ENCODE results near the gene C18orf63. TPM values are rescaled to one million over a fixed set of nuclear protein-coding genes. Genes with fewer than 3 reads are reported as not detected.

C18orf63 gene
- polyA plus RNA-seq (not detected in 2 replicates), polyA minus RNA-seq (not detected in 2 replicates)

DNA sequence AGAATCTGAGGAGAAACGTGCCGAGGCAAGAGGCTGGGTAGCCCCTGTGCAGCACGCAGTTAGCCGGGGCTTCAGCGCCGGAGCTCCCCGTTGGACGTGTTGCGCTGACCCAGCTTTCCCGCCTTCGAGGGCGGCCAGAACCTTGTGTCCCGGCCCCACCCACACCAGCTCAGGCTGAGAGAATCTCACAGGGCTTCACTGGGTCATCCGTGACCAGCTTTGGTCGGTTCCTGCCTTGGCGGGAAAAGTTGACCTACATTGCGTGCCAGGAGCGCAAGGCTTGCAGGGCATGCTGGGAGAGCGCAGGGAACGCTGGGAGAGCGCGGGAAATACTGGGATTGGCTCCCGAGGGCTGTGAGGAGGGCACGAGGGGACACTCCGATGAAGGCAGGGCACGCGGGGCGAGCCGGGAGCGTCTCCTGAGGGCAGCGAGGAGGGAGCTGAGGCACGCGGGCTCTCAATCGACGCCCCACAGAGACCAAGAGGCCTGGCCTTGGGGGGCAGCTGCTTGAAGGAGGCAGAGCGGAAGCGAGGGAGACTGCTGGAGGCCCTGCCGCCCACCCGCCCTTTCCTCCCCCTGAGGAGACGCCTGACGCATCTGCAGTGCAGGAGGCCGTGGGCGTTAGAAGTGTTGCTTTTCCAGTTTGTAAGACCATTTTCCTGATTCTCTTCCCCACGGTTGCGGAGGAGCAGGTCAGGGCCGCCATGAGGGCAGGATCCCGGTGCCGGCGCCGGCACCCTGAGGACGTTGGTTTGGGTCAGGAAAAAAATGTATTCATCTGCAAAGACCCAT lies at the start of gene C18orf63:
C18orf63 (plus strand) TSS at position 376 of the 793 bp plus-strand sequence. CDS start 2,027 bp downstream, outside the sequence.
- Histone ChIP-seq H3K9ac (ENCODE audit: low read length) (no peak within 1 kb of the TSS), H3F3A (ENCODE audit: insufficient read depth, low read length, poor library complexity, severe bottlenecking) (no peaks in the 10 kb centered on the region), H3K36me3 (ENCODE audit: insufficient read depth, low read length) (no peaks in the 10 kb centered on the region), H3K4me3 (ENCODE audit: low read length) (no peak within 1 kb of the TSS), H3K27me3 (ENCODE audit: insufficient read depth, low read depth, low read length) (no peaks in the 10 kb centered on the region), H3K79me2 (replicated peaks; ENCODE audit: insufficient read depth, low read length) (no peaks in the 10 kb centered on the region), H3K9me2 (ENCODE audit: insufficient read depth, low read length) (no peaks in the 10 kb centered on the region), H2AFZ (ENCODE audit: low read depth, low read length) (no peak within 1 kb of the TSS), H3K27ac (ENCODE audit: low read length) (no peak within 1 kb of the TSS), H4K20me1 (ENCODE audit: insufficient read depth) (no peaks in the 10 kb centered on the region), H3K9me3 (ENCODE audit: low read length) (no peaks in the 10 kb centered on the region), H3K4me2 (ENCODE audit: low read length) (no peak within 1 kb of the TSS)
- TF ChIP-seq SMC3 (conservative IDR thresholded peaks at IDR 0.05; ENCODE audit: poor library complexity) (no peak), RAD21 (conservative IDR thresholded peaks at IDR 0.05) (no peak), MXI1 (conservative IDR thresholded peaks at IDR 0.05; ENCODE audit: poor library complexity, severe bottlenecking) (no peak), EP300 (conservative IDR thresholded peaks at IDR 0.05; ENCODE audit: poor library complexity, severe bottlenecking) (no peak), EZH2 (IDR thresholded peaks at IDR 0.05; ENCODE audit: borderline replicate concordance, insufficient read depth, low read length, poor library complexity, severe bottlenecking) (no peak), TAF1 (IDR thresholded peaks at IDR 0.05; ENCODE audit: low read depth) (no peak)
- TF ChIP-seq, protein P1, sequence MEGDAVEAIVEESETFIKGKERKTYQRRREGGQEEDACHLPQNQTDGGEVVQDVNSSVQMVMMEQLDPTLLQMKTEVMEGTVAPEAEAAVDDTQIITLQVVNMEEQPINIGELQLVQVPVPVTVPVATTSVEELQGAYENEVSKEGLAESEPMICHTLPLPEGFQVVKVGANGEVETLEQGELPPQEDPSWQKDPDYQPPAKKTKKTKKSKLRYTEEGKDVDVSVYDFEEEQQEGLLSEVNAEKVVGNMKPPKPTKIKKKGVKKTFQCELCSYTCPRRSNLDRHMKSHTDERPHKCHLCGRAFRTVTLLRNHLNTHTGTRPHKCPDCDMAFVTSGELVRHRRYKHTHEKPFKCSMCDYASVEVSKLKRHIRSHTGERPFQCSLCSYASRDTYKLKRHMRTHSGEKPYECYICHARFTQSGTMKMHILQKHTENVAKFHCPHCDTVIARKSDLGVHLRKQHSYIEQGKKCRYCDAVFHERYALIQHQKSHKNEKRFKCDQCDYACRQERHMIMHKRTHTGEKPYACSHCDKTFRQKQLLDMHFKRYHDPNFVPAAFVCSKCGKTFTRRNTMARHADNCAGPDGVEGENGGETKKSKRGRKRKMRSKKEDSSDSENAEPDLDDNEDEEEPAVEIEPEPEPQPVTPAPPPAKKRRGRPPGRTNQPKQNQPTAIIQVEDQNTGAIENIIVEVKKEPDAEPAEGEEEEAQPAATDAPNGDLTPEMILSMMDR (IDR thresholded peaks at IDR 0.05; ENCODE audit: poor library complexity, severe bottlenecking) = no peak

DNA sequence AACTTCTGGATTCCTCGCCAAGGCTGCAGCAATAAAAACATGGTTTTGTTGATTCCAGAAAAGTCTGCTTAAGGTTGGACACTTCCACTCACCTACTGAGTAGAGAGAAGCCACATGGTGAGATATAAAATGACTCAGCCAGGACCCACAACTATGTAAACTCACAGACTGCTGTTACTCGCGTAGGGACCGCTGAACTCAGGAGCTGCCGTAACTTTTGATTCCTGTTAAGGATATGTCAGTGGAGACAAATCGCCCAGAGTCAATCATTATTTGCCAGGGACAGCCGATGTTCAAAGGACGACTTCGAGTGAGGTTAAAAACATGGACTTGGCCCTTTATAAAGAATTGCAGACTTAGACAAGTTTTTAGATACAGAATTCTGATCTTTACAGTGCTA lies 49.5 kb upstream of the C18orf63 start:
- Histone ChIP-seq H2AFZ (ENCODE audit: low read depth, low read length) (no peak overlapping the region), H3K27ac (ENCODE audit: low read length) (no peak overlapping the region), H3F3A (ENCODE audit: insufficient read depth, low read length, poor library complexity, severe bottlenecking) (no peaks in the 10 kb centered on the region), H4K20me1 (ENCODE audit: insufficient read depth) (no peaks in the 10 kb centered on the region), H3K4me3 (ENCODE audit: low read length) (no peak overlapping the region), H3K9ac (ENCODE audit: low read length) (no peak overlapping the region), H3K36me3 (ENCODE audit: insufficient read depth, low read length) (no peaks in the 10 kb centered on the region), H3K9me2 (ENCODE audit: insufficient read depth, low read length) (no peaks in the 10 kb centered on the region), H3K27me3 (ENCODE audit: insufficient read depth, low read depth, low read length) (no peaks in the 10 kb centered on the region), H3K79me2 (replicated peaks; ENCODE audit: insufficient read depth, low read length) (no peaks in the 10 kb centered on the region), H3K9me3 (ENCODE audit: low read length) (no peaks in the 10 kb centered on the region), H3K4me2 (ENCODE audit: low read length) (no peak overlapping the region)
- no peak for TF ChIP-seq RAD21 (conservative IDR thresholded peaks at IDR 0.05)
- TF ChIP-seq, protein P2, sequence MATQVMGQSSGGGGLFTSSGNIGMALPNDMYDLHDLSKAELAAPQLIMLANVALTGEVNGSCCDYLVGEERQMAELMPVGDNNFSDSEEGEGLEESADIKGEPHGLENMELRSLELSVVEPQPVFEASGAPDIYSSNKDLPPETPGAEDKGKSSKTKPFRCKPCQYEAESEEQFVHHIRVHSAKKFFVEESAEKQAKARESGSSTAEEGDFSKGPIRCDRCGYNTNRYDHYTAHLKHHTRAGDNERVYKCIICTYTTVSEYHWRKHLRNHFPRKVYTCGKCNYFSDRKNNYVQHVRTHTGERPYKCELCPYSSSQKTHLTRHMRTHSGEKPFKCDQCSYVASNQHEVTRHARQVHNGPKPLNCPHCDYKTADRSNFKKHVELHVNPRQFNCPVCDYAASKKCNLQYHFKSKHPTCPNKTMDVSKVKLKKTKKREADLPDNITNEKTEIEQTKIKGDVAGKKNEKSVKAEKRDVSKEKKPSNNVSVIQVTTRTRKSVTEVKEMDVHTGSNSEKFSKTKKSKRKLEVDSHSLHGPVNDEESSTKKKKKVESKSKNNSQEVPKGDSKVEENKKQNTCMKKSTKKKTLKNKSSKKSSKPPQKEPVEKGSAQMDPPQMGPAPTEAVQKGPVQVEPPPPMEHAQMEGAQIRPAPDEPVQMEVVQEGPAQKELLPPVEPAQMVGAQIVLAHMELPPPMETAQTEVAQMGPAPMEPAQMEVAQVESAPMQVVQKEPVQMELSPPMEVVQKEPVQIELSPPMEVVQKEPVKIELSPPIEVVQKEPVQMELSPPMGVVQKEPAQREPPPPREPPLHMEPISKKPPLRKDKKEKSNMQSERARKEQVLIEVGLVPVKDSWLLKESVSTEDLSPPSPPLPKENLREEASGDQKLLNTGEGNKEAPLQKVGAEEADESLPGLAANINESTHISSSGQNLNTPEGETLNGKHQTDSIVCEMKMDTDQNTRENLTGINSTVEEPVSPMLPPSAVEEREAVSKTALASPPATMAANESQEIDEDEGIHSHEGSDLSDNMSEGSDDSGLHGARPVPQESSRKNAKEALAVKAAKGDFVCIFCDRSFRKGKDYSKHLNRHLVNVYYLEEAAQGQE (IDR thresholded peaks at IDR 0.05; ENCODE audit: borderline replicate concordance) = no peak
- TF ChIP-seq TAF1 (IDR thresholded peaks at IDR 0.05; ENCODE audit: low read depth) = no peak
- TF ChIP-seq, protein P1 (IDR thresholded peaks at IDR 0.05; ENCODE audit: poor library complexity, severe bottlenecking) = no peak
- TF ChIP-seq MXI1 (conservative IDR thresholded peaks at IDR 0.05; ENCODE audit: poor library complexity, severe bottlenecking) = no peak
- no peak for TF ChIP-seq EZH2 (IDR thresholded peaks at IDR 0.05; ENCODE audit: borderline replicate concordance, insufficient read depth, low read length, poor library complexity, severe bottlenecking)
- TF ChIP-seq EP300 (conservative IDR thresholded peaks at IDR 0.05; ENCODE audit: poor library complexity, severe bottlenecking) = no peak
- no peak for TF ChIP-seq SMC3 (conservative IDR thresholded peaks at IDR 0.05; ENCODE audit: poor library complexity)
- no peak for TF ChIP-seq POLR2AphosphoS5 (IDR thresholded peaks at IDR 0.05)

Data from neural cell (in vitro differentiated cells).